Jurkat, Clone E6-1 (cell line): ENCODE results near the gene RHOJ.

Experiments
- DNase-seq: peaks from one replicate; pipeline ENCODE4 v3.0.0-alpha.2; 2011; ENCODE audit warnings: low read depth, low spot score
- H3K4me3 ChIP-seq: 2 replicates; pipeline ENCODE4 v1.5.1; 2011; ENCODE audit warnings: mild to moderate bottlenecking, low read length, control low read depth, moderate library complexity

RHOJ gene

GRCh38 chr14:63203618-63204406 is 431 bp upstream of the RHOJ start:
- peak; percentile 4 for DNase-seq
- no peak overlapping the region for H3K4me3 ChIP-seq

GRCh38 chr14:63205044-63205575 is 867 bp downstream of the RHOJ start:
- no peak overlapping the region for H3K4me3 ChIP-seq
- DNase-seq: no peak

GRCh38 chr14:63205866-63206265 is 1.6 kb downstream of the RHOJ start:
- no peak for DNase-seq
- no peak overlapping the region for H3K4me3 ChIP-seq

- no peak for DNase-seq
- H3K4me3 ChIP-seq: no peak overlapping the region
Measured at GRCh38 chr14:63209160-63209559, 4.9 kb downstream of the RHOJ start.

GRCh38 chr14:63210812-63211211 is 6.6 kb downstream of the RHOJ start:
- no peak for DNase-seq
- no peak overlapping the region for H3K4me3 ChIP-seq

GRCh38 chr14:63212209-63212608 is 8.0 kb downstream of the RHOJ start:
- no peak for DNase-seq
- H3K4me3 ChIP-seq: no peak overlapping the region

DNA sequence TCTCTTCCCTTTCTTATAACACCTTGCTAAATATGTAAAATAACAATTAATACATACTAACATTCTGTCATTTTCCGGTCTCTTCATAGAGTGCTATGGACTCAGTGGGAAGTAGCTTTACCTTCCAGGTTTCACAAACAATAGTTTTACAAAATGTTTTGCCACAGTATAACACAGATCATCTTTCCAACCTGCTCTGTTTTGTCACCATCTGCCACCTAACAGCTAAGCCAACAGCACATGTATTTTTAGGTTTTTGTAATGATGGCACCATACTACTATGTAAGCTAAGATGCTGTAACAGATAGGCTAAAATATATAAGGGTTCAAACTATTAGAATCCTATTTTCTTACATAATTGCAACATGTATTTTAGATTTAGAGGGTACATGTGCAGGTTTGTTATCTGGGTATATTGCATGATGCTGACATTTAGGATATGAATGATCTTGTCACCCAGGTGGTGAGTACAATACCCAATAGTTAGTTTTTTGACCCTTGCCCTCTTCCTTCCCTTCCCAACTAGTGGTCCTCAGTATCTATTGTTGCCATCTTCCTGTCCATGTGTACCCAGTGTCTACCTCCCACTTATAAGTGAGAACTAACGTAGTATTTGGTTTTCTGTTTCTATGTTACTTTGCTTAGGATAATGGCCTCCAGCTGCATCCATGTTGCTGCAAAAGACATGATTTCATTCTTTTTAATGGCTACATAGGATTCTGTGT is 8.7 kb downstream of the RHOJ start:
- H3K4me3 ChIP-seq: no peak overlapping the region
- no peak for DNase-seq

DNA sequence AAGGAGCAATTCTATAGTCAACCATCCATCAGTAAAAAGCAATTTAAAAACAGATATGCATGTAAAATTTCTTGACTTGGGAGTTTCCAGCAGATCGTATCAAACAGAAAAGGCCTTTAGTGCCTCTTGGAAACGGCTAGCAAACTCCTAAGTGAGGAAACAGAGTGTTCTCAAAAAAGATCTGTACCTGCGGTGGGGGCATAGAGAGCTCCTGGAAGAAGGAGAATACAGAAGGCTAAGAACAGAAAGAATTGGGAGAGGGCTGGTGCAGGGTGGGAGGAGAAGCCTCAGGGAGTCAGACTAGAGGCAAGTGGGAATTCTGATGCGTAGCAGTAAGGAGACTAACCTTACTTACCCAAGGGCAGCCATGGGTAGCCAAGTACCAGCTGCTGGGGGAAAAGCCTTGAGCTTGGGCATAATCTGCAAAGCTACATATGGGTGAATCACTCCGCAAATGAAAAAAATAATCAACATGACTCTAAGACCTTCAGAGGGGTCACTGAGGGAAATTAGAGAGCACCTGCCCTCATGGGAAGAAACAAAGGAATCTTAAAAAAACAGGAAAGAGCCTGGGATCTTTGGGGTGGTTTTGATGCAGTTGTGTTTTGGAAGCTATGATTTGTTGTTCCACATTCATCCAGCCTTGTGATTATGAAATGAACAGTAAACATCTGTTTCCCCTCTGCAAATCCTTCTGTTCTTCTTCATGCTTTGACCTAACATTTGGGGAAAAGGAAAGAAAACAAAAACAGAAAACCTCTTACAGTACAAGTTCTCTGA is 10.4 kb downstream of the RHOJ start:
- H3K4me3 ChIP-seq: no peak overlapping the region
- DNase-seq: no peak

GRCh38 chr14:63220526-63220925 is 16.3 kb downstream of the RHOJ start:
- no peak overlapping the region for H3K4me3 ChIP-seq
- no peak for DNase-seq

GRCh38 chr14:63223596-63223995 is 19.4 kb downstream of the RHOJ start:
- H3K4me3 ChIP-seq: no peak overlapping the region
- no peak for DNase-seq

GRCh38 chr14:63224196-63224595 is 20.0 kb downstream of the RHOJ start:
- H3K4me3 ChIP-seq: no peak overlapping the region
- DNase-seq: no peak

GRCh38 chr14:63228217-63228616 is 24.0 kb downstream of the RHOJ start:
- DNase-seq: no peak
- H3K4me3 ChIP-seq: no peak overlapping the region

DNA sequence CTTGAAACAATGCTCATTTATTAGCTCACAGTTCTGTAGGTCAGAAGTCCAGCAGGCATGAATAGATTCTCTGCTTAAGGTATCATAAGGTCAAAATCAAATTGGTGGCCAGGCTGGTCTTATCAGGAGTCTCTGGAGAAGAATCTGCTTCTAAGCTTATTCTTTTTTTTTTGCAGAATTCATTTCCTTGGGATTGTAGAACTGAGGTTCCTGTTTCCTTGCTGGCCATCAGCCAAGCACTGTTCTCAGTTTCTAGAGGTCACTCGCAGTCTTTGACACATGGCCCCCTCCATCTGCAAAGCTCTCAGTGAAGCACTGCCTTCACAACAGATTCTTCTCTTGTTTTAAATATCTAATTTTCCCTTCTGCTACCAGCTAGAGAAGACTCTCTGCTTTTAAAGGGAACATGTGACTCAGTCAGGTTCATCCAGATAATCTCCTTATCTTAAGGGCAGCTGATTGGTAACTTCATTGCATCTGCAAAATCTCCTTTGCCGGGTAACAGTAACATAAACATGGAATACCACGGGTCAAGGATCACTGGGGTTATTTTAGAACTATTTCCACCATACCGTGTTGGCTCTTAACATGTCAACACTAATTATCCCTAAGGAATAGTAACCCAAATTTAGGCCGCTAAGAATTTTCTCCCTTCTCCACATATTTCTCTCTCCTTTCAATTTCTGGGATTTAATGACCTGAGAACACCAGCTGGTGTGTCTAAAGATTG is 25.3 kb downstream of the RHOJ start:
- no peak overlapping the region for H3K4me3 ChIP-seq
- no peak for DNase-seq

DNA sequence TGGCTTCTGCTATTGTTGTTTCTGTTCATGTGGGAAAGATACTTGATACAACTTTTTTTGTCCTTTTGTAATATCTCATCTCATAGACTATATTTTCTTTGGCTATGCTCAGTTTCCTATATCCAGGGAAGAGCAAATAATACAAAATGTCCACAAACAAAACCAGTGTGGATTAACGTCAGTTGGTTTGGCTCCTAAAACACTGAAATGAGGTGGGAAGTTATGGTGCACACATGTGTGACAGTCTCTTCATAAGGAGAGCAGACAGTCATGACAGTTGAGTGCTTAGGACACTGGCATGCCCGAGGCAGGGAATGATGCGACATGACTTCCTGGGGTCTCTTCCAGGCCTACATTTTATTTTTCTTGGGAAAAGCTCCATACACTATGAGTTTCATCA is 27.5 kb downstream of the RHOJ start:
- no peak for DNase-seq
- no peak overlapping the region for H3K4me3 ChIP-seq

GRCh38 chr14:63237791-63238190 is 33.5 kb downstream of the RHOJ start:
- no peak for DNase-seq
- no peak overlapping the region for H3K4me3 ChIP-seq

DNA sequence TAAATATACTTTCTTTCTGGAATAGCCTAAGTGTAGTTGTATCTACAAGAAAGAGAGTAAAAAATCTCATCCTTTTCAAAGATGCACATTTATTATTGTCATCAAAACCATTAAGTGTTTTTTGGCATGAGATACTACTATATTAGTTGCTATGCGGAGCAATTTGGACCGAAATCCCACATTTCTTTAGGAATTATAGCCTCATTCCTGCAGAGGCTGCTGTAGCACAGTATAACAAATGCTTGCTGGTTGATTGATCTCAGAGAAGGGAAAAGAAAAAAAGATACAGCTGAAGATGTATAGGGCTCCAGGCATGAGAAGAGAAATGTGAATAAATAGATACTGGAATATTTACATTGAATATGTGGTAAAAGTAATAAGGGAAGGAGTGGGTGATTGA is 36.0 kb downstream of the RHOJ start:
- H3K4me3 ChIP-seq: no peak overlapping the region
- DNase-seq: no peak

GRCh38 chr14:63241096-63241495 is 36.9 kb downstream of the RHOJ start:
- DNase-seq: no peak
- H3K4me3 ChIP-seq: no peak overlapping the region

DNA sequence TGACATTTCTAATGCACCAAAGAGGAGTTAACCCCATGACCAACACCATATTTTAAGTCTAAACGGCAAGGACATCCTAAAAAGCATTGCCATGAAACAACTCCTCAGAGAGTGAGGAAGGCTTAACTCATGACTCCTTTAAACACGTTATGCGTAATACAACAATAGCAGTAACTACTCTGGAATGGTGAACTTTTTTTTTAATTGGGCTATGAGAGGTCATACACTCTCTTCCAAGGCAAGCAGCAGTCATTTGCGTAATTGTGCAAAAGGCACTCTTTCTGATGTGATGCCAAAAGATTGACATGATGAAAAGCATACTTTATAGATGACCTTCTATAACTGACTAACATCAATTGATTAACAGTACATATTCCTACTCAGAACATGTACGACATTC is 39.4 kb downstream of the RHOJ start:
- no peak for DNase-seq
- no peak overlapping the region for H3K4me3 ChIP-seq

DNA sequence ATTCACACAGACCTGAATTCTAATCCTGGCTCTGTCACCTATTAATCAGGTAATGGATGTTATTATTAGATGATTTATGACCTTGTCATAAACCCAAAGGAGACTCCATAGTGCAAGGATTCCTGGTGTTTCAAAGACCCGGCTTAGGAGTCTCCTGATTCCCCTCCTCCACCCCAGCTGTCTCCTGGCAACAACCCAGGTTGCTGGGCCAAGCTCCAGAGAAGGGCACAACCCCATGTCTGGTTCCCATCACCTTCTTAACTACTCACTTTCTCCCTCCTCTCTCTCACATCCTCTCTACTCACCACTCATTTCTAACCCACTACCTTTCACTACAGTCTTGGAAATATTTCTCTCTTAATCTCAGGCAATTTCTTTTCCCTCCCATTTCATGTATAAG is 41.6 kb downstream of the RHOJ start:
- H3K4me3 ChIP-seq: no peak overlapping the region
- DNase-seq: no peak
